B cell (primary cell): ENCODE data around the gene CCNDBP1. TPM values are rescaled to one million over a fixed set of nuclear protein-coding genes. Genes with fewer than 3 reads are reported as not detected.
"Not testable (repeated sequence)": the region's sequence is repeated elsewhere in the genome, so short reads cannot be mapped to it uniquely, and the experiment has no call there.

Experiments
- ATAC-seq: fragments of 200-7000 bp; cut with Tn5 transposase; one replicate; pipeline ENCODE4 v1.10.0; 2021; ENCODE audit warnings: low read depth, mild to moderate bottlenecking, moderate number of reproducible peaks, moderate library complexity
- CTCF ChIA-PET: fragments of 350-600 bp; sonication (Branson Sonifier 250); formaldehyde crosslinking; loops from one replicate; lab custom pipeline; 2021; ENCODE audit warnings: antibody characterized with exemption, inconsistent platforms; lab: Charles Lee
- POLR2A ChIA-PET: fragments of 350-600 bp; sonication (Branson Sonifier 250); formaldehyde crosslinking; loops from one replicate; lab custom pipeline; 2021; ENCODE audit warnings: antibody characterized with exemption; lab: Charles Lee
- DNase-seq: peaks from one replicate; pipeline ENCODE4 v3.0.0; 2013
- H2AFZ ChIP-seq: 2 replicates; pipeline ENCODE4 v1.6.1; 2012; ENCODE audit warnings: mild to moderate bottlenecking, low read depth, low read length; ENCODE audit not compliant: insufficient read depth, poor library complexity, severe bottlenecking
- H3K27ac ChIP-seq, 2 donors: 1 replicate in 1 of 2; 2 replicates in 1 of 2; pipeline ENCODE4 v1.5.1; 2012 to 2013; ENCODE audit warnings: low read length in 2 of 2, mild to moderate bottlenecking in 2 of 2, moderate library complexity in 1 of 2
- H3K27me3 ChIP-seq, 4 experiments: fragments of 200-600 bp in 1 of 4; sonication (generic) in 1 of 4; replicated peaks in 1 of 4; 1 replicate in 2 of 4; 2 replicates in 2 of 4; pipeline versions ENCODE4 v1.6.1 to v1.7.0; 2013 to 2016; ENCODE audit warnings: low read length in 3 of 4, mild to moderate bottlenecking in 2 of 4, mixed read lengths in 1 of 4, moderate library complexity in 1 of 4; ENCODE audit not compliant: insufficient read depth in 4 of 4, control insufficient read depth in 3 of 4; ENCODE audit errors: control extremely low read depth in 1 of 4
- H3K36me3 ChIP-seq, 2 experiments: replicated peaks in 1 of 2; 1 replicate in 1 of 2; 2 replicates in 1 of 2; pipeline versions ENCODE4 v1.6.1 to v1.7.1; 2013; ENCODE audit warnings: low read length in 1 of 2; ENCODE audit not compliant: insufficient read depth in 2 of 2, control insufficient read depth in 1 of 2; ENCODE audit errors: control extremely low read depth in 1 of 2, extremely low read depth in 1 of 2
- H3K4me1 ChIP-seq, 2 donors: fragments of 200-600 bp in 1 of 2; sonication (generic) in 1 of 2; 1 replicate in 1 of 2; 2 replicates in 1 of 2; pipeline versions ENCODE4 v1.5.1 to v1.6.1; 2013 to 2017; ENCODE audit warnings: low read length in 2 of 2; ENCODE audit not compliant: control insufficient read depth in 2 of 2, insufficient read depth in 2 of 2
- H3K4me2 ChIP-seq: replicated peaks from 2 replicates; pipeline ENCODE3; 2012; ENCODE audit warnings: mild to moderate bottlenecking, low read depth, low read length; ENCODE audit not compliant: poor library complexity, severe bottlenecking
- H3K4me3 ChIP-seq, 5 experiments: fragments of 200-600 bp in 1 of 5; sonication (generic) in 1 of 5; 1 replicate in 3 of 5; 2 replicates in 2 of 5; pipeline versions ENCODE4 v1.5.1 to v1.7.0; 2011 to 2016; ENCODE audit warnings: low read length in 4 of 5, mild to moderate bottlenecking in 4 of 5, low read depth in 2 of 5, control low read depth in 1 of 5, moderate library complexity in 1 of 5; ENCODE audit not compliant: insufficient read depth in 1 of 5; ENCODE audit errors: control extremely low read depth in 1 of 5, extremely low read depth in 1 of 5
- H3K79me2 ChIP-seq: fragments of 200-600 bp; sonication (generic); one replicate; pipeline ENCODE4 v1.6.0; 2016; ENCODE audit warnings: low read length; ENCODE audit not compliant: control insufficient read depth, insufficient read depth
- H3K9ac ChIP-seq: fragments of 200-600 bp; sonication (generic); 2 replicates; pipeline ENCODE4 v1.6.1; 2017; ENCODE audit warnings: mild to moderate bottlenecking, low read length, moderate library complexity
- H3K9me3 ChIP-seq, 3 donors: one replicate each; pipeline versions ENCODE4 v1.6.1 to v1.7.1; 2013; ENCODE audit warnings: low read length in 2 of 3; ENCODE audit not compliant: control insufficient read depth in 2 of 3, insufficient read depth in 1 of 3; ENCODE audit errors: control extremely low read depth in 1 of 3
- H4K20me1 ChIP-seq: 2 replicates; pipeline ENCODE4 v1.6.0; 2012; ENCODE audit warnings: mild to moderate bottlenecking, low read length; ENCODE audit not compliant: insufficient read depth, control insufficient read depth, poor library complexity, severe bottlenecking
- H3K27ac Mint-ChIP-seq: one replicate; pipeline ENCODE4 v1.8.0; 2021; ENCODE audit warnings: mixed read lengths
- H3K27me3 Mint-ChIP-seq: one replicate; pipeline ENCODE4 v1.8.0; 2021; ENCODE audit warnings: mixed read lengths
- H3K4me1 Mint-ChIP-seq: one replicate; pipeline ENCODE4 v1.8.0; 2021; ENCODE audit warnings: mixed read lengths
- H3K4me3 Mint-ChIP-seq: one replicate; pipeline ENCODE4 v1.8.0; 2021; ENCODE audit warnings: mixed read lengths
- H3K9me3 Mint-ChIP-seq: one replicate; pipeline ENCODE4 v1.8.0; 2022; ENCODE audit warnings: mixed read lengths; ENCODE audit not compliant: insufficient read depth
- WGBS: methylation state at CpG from one replicate; pipeline ENCODE4 v1.1.5; 2013; ENCODE audit warnings: missing lambda C conversion rate; ENCODE audit not compliant: insufficient coverage; 5-methylcytosine and 5-hydroxymethylcytosine counted together
- intact Hi-C: fragments of 100-400 bp; cut with micrococcal nuclease; formaldehyde crosslinking; loops from one replicate; pipeline ENCODE4 v1.10.0; 2022
- polyA plus RNA-seq: library from polyadenylated mRNA; depleted of rRNA; stranded (reverse); fragments of >200 nt; gene quantifications from 2 replicates; pipeline ENCODE4 v1.2.3, GENCODE V29; 2012
- total RNA-seq, 2 donors: library from RNA; stranded (reverse); fragments of 120-200 nt in 1 of 2; gene quantifications; 1 replicate in 1 of 2; 2 replicates in 1 of 2; pipeline versions ENCODE4 v1.2.3 to v1.2.4, GENCODE V29; 2013 to 2022

CCNDBP1 gene
- total and polyA plus RNA-seq, 2 donors (not counting 1 experiment from before 2014, with no cell fraction given): 111 to 113 TPM

GRCh38 chr15:43175656-43176309 is 9.4 kb upstream of the CCNDBP1 start:
- H2AFZ ChIP-seq, POLR2A ChIA-PET, H3K27ac ChIP-seq, H3K4me1 Mint-ChIP-seq, H3K9ac ChIP-seq, intact Hi-C loops, CTCF ChIA-PET, H3K4me1 ChIP-seq, H3K9me3 Mint-ChIP-seq, H3K27me3 ChIP-seq, H3K9me3 ChIP-seq, H3K4me2 ChIP-seq, H4K20me1 ChIP-seq, DNase-seq, H3K79me2 ChIP-seq, ATAC-seq, H3K4me3 ChIP-seq, H3K4me3 Mint-ChIP-seq, H3K27ac Mint-ChIP-seq, H3K27me3 Mint-ChIP-seq: not testable (repeated sequence)
- H3K36me3 ChIP-seq: peaks cover 7 to 43% of the 10 kb centered on the region in 2 experiments
- over 99% methylated on average over 17 of the region's 25 CpGs for WGBS

GRCh38 chr15:43177147-43177546 is 8.1 kb upstream of the CCNDBP1 start:
- H3K27ac ChIP-seq, H3K4me1 Mint-ChIP-seq, H3K4me3 Mint-ChIP-seq, H3K27ac Mint-ChIP-seq, H3K79me2 ChIP-seq, CTCF ChIA-PET, H3K4me3 ChIP-seq, H4K20me1 ChIP-seq, POLR2A ChIA-PET, H3K9me3 ChIP-seq, H3K9me3 Mint-ChIP-seq, H3K4me1 ChIP-seq, DNase-seq, H3K27me3 ChIP-seq, H2AFZ ChIP-seq, H3K4me2 ChIP-seq, intact Hi-C loops, H3K27me3 Mint-ChIP-seq, H3K9ac ChIP-seq, ATAC-seq: not testable (repeated sequence)
- peaks cover 7 to 40% of the 10 kb centered on the region in 2 experiments for H3K36me3 ChIP-seq
- no CpG with 5 or more reads among the region's 2 CpGs for WGBS
